Panc1 (cell line): Measurements from ENCODE around the gene FGF5.

Experiments
- CTCF ChIP-seq: fragments of 450-650 bp; IDR thresholded peaks from 2 replicates; pipeline ENCODE4 v1.5.1; 2017; ENCODE audit warnings: mild to moderate bottlenecking
- POLR2AphosphoS5 ChIP-seq: IDR thresholded peaks from 2 replicates; pipeline ENCODE4 v1.6.1; 2012; ENCODE audit warnings: mild to moderate bottlenecking, low read depth, low read length, moderate library complexity

GRCh38 chr4:80301884-80302283 is 35.4 kb downstream of the FGF5 start:
- no peak for TF ChIP-seq CTCF
- TF ChIP-seq POLR2AphosphoS5 = no peak
